ENCODE data around the gene CTU2. TPM values are rescaled to one million over a fixed set of nuclear protein-coding genes. Genes with fewer than 3 reads are reported as not detected.

Gene CTU2
- total and polyA plus RNA-seq, 2 of the 4 experiments (the other 2 are of a cell fraction), result 12.9 to 18.4 TPM

- ChIA-PET CTCF (no interaction called here), POLR2A (ENCODE audit: unreplicated experiment) (no interaction called here)
- Histone ChIP-seq H3K9me1 (ENCODE audit: insufficient read depth, low read length) (peaks cover 23% of the 10 kb centered on the region), H2BK120ac (ENCODE audit: low read depth, low read length) (no peak overlapping the region), H3K4me2 (ENCODE audit: low read depth, low read length) (no peak overlapping the region), H3K4me1 (ENCODE audit: control insufficient read depth, insufficient read depth, low read length) (peaks cover 31% of the 10 kb centered on the region), H2AK9ac (replicated peaks; ENCODE audit: low read depth, low read length, poor library complexity) (peak overlapping the region; percentile 47), H4K5ac (ENCODE audit: low read depth, low read length) (no peak overlapping the region), H3K27ac (ENCODE audit: insufficient read depth, low read length) (no peak overlapping the region), H3K18ac (ENCODE audit: low read depth, low read length) (no peak overlapping the region), H3K4me3 (ENCODE audit: insufficient read depth, low read depth, low read length) (no peak overlapping the region), H2AK5ac (ENCODE audit: low read depth, low read length) (peak overlapping the region; percentile 50; the same call in 1 of the 2 replicates), H2BK20ac (ENCODE audit: low read depth, low read length) (no peak overlapping the region), H3K56ac (ENCODE audit: extremely low read depth, insufficient read depth, low read length) (no peak overlapping the region), H3K27me3 (ENCODE audit: control insufficient read depth, insufficient read depth, low read length) (no peaks in the 10 kb centered on the region), H3K9me3 (ENCODE audit: control insufficient read depth, insufficient read depth, low read length) (no peaks in the 10 kb centered on the region), H3K9ac (ENCODE audit: low read depth, low read length) (no peak overlapping the region), H3K36me3 (ENCODE audit: control insufficient read depth, insufficient read depth, low read length) (peaks cover 5% of the 10 kb centered on the region), H3K4ac (ENCODE audit: low read depth, low read length) (peak overlapping the region; percentile 26; the same call in 1 of the 2 replicates), H4K91ac (ENCODE audit: insufficient read depth, low read depth, low read length) (0 out of 2 replicates have a peak overlapping the region, but pooled peaks have one; percentile 51), H3K79me1 (ENCODE audit: low read depth in 1 of 2, low read length in 2 of 2) (peaks cover 18 to 90% of the 10 kb centered on the region in 2 experiments; a peak in 3 of 4 replicates), H4K20me1 (ENCODE audit: insufficient read depth, low read length) (peaks cover 96% of the 10 kb centered on the region), H3K14ac (replicated peaks; ENCODE audit: low read depth, low read length) (no peak overlapping the region), H2AFZ (replicated peaks; ENCODE audit: low read length, poor library complexity) (peak overlapping the region; percentile 27), H2BK5ac (ENCODE audit: low read depth, low read length, poor library complexity, severe bottlenecking) (no peak overlapping the region), H2BK15ac (ENCODE audit: low read depth, low read length) (no peak overlapping the region), H3K23ac (ENCODE audit: low read depth, low read length) (no peak overlapping the region), H4K8ac (ENCODE audit: low read depth in 2 of 2, low read length in 2 of 2) (0 out of 4 replicates have a peak overlapping the region, but pooled peaks of 1 of the 2 experiments have one; percentile 3)
- TF ChIP-seq, protein P1, sequence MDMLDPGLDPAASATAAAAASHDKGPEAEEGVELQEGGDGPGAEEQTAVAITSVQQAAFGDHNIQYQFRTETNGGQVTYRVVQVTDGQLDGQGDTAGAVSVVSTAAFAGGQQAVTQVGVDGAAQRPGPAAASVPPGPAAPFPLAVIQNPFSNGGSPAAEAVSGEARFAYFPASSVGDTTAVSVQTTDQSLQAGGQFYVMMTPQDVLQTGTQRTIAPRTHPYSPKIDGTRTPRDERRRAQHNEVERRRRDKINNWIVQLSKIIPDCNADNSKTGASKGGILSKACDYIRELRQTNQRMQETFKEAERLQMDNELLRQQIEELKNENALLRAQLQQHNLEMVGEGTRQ (IDR thresholded peaks at IDR 0.05; ENCODE audit: low read depth, low read length), result no peak
- TF ChIP-seq RFX5 (IDR thresholded peaks at IDR 0.05; ENCODE audit: low read depth, low read length) (no peak), CHD1 (IDR thresholded peaks at IDR 0.05; ENCODE audit: low read depth, low read length) (no peak), CTCF (conservative IDR thresholded peaks at IDR 0.05; ENCODE audit: low read depth, low read length) (no peak), FOS (IDR thresholded peaks at IDR 0.05; ENCODE audit: low read depth, low read length) (no peak), MAFK (IDR thresholded peaks at IDR 0.05; ENCODE audit: low read depth, low read length) (no peak), RCOR1 (IDR thresholded peaks at IDR 0.05; ENCODE audit: insufficient replicate concordance, low read length) (no peak), MXI1 (IDR thresholded peaks at IDR 0.05; ENCODE audit: borderline replicate concordance, low read depth, low read length) (no peak), MAZ (IDR thresholded peaks at IDR 0.05; ENCODE audit: borderline replicate concordance, low read depth, low read length) (no peak)
- WGBS, 2 experiments (ENCODE audit: extremely low coverage in 2 of 2, insufficient read length in 1 of 2), result 93% methylated on average over 13 of the region's 24 CpGs; no CpG with 5 or more reads in 1 of the 2 experiments
- intact Hi-C loops (cut with micrococcal nuclease) (no loop called here), in situ Hi-C loops (cut with MboI; ENCODE audit: low sequenced_read_pairs) (no loop called here), dilution Hi-C loops (cut with HindIII; ENCODE audit: low sequenced_read_pairs, unreplicated experiment) (no loop called here)
- ATAC-seq (ENCODE audit: low read depth) (no peak), DNase-seq (no peak)
- BruUV-seq (replicated peaks), result no TSS peak
Measured at GRCh38 chr16:88760424-88761142, 54.3 kb downstream of the CTU2 start.

Data from IMR-90 (cell line).